Tongue (tissue), 2 donors: ENCODE data around the gene FNIP2. TPM values are rescaled to one million over a fixed set of nuclear protein-coding genes. Genes with fewer than 3 reads are reported as not detected.
A peak's percentile ranks its signal among the peaks of the same experiment; 100 is the strongest.

Experiments used
- DNase-seq: peaks from one replicate; pipeline ENCODE4 v3.0.0-alpha.2; 2015
- total RNA-seq: library from RNA; depleted of rRNA; stranded (reverse); fragments of >200 nt; gene quantifications from one replicate; pipeline ENCODE4 v1.2.3, GENCODE V29; 2014

FNIP2 gene
- total RNA-seq, 1 donor from 2014 or later = 53.5 TPM

GRCh38 chr4:158763462-158763861 is 5.4 kb upstream of the FNIP2 start:
- no peak for DNase-seq

- DNase-seq = no peak
Observed at GRCh38 chr4:158766434-158767044, 2.3 kb upstream of the FNIP2 start.

GRCh38 chr4:158767451-158767850 is 1.4 kb upstream of the FNIP2 start:
- no peak for DNase-seq

- peak; percentile 57 for DNase-seq
Observed at GRCh38 chr4:158769175-158769921, 522 bp downstream of the FNIP2 start.

GRCh38 chr4:158770671-158771070 is 1.8 kb downstream of the FNIP2 start:
- DNase-seq = no peak

GRCh38 chr4:158771776-158772175 is 3.0 kb downstream of the FNIP2 start:
- no peak for DNase-seq

- DNase-seq = no peak
Observed at GRCh38 chr4:158775091-158775651, 6.3 kb downstream of the FNIP2 start.

GRCh38 chr4:158776106-158776505 is 7.3 kb downstream of the FNIP2 start:
- DNase-seq = no peak

GRCh38 chr4:158777423-158778155 is 8.8 kb downstream of the FNIP2 start:
- no peak for DNase-seq

GRCh38 chr4:158778156-158778711 is 9.4 kb downstream of the FNIP2 start:
- DNase-seq = no peak

GRCh38 chr4:158778712-158779111 is 9.9 kb downstream of the FNIP2 start:
- peak; percentile 32 for DNase-seq

- no peak for DNase-seq
Observed at GRCh38 chr4:158781963-158782362, 13.1 kb downstream of the FNIP2 start.

GRCh38 chr4:158782551-158783360 is 13.9 kb downstream of the FNIP2 start:
- no peak for DNase-seq

- DNase-seq = no peak
Observed at GRCh38 chr4:158783785-158784184, 15.0 kb downstream of the FNIP2 start.

GRCh38 chr4:158785718-158786117 is 16.9 kb downstream of the FNIP2 start:
- DNase-seq = no peak

- DNase-seq = peak; percentile 24
Observed at GRCh38 chr4:158786121-158786601, 17.3 kb downstream of the FNIP2 start.

GRCh38 chr4:158786955-158787354 is 18.1 kb downstream of the FNIP2 start:
- DNase-seq = peak; percentile 22

GRCh38 chr4:158787709-158788475 is 19.1 kb downstream of the FNIP2 start:
- DNase-seq = no peak

GRCh38 chr4:158788516-158788915 is 19.7 kb downstream of the FNIP2 start:
- DNase-seq = no peak

GRCh38 chr4:158789853-158790252 is 21.0 kb downstream of the FNIP2 start:
- no peak for DNase-seq

GRCh38 chr4:158793021-158793420 is 24.2 kb downstream of the FNIP2 start:
- DNase-seq = no peak
